HG03457 (cell line): Measurements from ENCODE around the gene GAK.
"Not testable (repeated sequence)": the region's sequence is repeated elsewhere in the genome, so short reads cannot be mapped to it uniquely, and the experiment has no call there.

Experiments
- ATAC-seq: cut with Tn5 transposase; IDR thresholded peaks from one replicate; pipeline ENCODE4 v1.9.1; 2021; ENCODE audit warnings: moderate number of reproducible peaks; ENCODE audit not compliant: unreplicated experiment

The GAK gene

DNA sequence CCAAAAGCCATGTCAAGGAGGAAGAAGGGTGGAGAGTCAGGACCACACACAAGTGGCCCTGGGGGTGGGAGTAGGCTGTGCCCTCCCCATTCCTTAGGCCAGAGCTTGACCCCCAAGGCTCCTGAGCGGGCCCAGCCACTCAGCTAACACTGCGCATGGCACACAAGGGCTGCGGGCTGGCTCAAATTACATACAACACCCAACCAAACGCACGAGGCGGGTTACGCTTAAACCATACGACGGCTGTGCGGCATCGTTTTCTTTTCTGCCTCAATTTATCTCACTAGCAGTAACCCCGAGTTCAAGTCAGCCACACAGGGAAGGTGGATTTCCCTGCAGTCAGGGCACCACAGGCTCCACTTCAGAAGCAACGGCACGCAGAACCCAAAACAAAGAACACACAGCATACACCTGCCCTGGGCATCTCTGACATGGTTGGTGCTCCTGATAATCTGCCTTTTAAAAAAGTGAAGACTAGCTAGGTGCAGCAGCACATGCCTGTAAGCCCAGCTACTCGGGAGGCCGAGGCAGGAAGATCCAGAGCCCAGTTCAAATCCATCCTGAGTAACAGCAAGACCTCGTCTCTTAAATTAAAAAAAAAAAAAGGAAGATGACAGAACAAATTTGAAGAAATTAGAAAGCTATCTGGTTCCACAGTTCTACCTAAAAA is 2.9 kb downstream of the GAK start:
- no peak for ATAC-seq

DNA sequence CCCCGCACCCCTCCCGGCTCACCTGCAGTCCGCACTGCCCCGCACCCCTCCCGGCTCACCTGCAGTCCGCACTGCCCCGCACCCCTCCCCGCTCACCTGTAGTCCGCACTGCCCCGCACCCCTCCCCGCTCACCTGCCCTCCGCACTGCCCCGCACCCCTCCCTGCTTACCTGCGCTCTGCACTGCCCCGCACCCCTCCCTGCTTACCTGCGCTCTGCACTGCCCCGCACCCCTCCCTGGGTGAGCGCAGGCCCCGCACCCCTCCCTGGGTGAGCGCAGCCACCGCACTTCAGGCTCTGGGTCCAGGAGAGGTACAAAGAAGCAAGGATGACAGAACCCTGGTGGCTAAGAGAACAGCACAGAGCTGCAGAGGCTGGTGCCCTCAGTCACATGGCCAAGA is 4.5 kb downstream of the GAK start:
- not testable (repeated sequence) for ATAC-seq

DNA sequence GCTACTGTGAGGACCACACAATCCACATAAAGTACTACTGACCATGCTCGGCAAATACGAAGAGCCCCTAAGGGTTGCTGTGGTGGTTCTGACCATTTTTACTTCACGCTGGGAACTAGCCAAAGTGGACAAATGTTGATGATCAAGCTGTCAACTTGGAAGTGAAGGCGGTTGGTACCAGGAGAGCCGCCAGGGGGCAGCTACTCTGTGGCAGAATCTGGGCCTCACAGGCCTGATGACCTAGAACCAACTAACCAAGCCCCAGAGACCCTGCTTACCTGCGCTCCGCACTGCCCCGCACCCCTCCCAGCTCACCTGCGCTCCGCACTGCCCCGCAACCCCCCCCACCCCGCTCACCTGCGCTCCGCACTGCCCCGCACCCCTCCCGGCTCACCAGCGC is 5.6 kb downstream of the GAK start:
- ATAC-seq, result no peak

DNA sequence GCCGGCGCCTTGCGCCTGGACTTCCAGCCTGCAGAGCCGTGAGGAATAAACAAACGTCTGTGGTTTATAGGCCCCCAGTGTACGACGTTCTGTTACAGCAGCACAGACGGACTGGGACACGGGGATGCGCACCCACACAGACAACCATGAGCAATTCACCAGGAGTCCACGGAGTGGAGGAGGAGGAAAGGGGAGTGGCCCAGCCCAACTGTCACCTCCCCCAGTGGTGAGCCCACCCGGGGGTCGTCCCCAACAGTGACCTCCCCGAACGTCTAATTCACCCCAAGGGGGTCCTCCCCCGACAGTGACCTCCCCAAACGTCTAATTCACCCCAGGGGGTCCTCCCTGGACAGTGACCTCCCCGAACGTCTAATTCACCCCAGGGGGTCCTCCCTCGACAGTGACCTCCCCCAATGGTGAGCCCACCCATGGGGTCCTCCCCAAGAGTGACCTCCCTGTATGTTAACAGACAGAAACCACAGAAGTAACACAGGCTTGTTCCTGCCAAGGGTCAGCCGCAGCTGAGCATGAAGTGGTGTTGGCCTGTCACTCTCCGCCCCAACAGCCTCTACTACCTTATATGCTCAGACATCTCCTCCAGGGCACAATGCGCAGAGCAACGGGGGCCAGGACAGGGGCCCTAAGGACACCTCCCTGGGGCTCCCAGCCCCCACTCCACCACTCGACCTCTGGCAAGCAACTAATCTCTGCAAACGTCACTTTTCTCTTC is 6.2 kb downstream of the GAK start:
- no peak for ATAC-seq

DNA sequence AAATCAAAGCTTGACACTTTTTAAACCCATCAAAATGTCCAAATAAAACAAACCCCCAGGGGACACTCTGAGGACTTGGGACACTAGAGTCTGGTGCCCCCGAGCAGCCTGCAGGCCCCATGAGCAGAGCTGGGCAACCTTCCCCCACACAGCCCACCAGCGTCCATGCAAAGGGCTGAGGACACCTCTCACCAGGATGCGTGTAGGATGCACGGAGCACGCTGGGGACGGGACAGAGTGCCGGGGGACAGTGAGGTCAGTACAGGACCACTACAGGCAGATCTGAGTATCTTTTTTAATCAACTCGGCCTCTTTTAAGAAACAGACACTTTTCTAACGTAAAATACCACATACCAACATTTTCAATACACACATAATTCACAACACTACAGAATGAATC is 6.9 kb downstream of the GAK start:
- no peak for ATAC-seq

DNA sequence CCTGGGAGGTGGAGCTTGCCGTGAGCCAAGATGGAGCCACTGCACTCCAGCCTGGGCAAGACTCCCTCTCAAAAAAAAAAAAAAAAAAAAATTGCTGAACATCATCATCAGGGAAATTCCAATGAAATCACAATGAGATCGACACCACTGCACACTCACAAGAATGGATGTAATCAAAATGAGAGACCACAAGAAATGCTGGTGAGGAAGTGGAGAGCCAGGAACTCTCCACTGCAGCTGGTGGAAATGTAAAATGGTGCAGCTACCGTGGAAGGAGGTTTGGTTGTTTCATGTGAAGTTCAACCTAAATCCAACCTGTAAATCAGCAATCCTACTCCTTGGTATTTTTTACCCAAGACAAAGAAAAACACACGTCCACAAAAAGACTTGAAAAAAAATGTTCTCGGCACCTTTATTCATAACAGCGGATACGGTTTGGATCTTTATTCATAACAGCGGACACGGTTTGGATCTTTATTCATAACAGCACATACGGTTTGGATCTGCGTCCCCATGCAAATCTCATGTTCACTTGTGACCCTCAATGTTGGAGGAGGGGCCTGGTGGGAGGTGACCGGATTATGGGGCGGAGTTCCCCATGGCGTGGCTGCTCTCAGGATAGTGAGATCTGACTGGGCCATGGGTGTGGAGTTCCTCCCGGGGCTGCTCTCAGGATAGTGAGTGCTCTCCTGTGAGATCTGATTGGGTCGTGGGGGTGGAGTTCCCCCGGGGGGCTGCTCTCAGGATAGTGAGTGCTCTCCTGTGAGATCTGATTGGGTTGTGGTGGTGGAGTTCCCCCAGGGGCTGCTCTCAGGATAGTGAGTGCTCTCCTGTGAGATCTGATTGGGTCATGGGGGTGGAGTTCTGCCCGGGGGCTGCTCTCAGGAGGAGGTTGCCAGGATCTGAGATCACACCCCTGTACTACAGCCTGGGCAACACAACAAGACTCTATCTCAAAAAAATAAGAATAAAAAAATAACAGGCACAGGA is 7.7 kb downstream of the GAK start:
- ATAC-seq, result no peak

DNA sequence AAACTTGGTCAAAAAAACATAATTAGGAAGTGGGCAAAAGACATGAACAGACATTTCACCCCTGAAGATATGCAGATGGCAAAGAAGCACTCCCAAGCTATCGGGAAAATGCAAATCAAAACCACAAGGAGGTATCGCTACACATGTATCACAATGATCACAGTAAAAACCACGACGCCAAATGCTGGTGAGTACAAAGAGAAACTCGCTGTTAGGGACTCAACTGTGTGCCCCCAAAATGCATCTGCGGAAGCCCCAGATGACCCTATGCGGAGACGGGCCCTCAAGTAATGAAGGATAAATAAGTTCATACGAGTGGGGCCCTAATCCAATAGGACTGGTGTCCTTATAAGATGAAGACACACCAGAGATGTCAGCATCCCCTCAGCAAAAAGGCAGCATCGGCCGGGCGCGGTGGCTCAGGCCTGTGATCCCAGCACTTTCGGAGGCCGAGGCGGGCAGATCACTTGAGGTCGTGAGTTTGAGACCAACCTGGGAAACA is 10.2 kb downstream of the GAK start:
- no peak for ATAC-seq

DNA sequence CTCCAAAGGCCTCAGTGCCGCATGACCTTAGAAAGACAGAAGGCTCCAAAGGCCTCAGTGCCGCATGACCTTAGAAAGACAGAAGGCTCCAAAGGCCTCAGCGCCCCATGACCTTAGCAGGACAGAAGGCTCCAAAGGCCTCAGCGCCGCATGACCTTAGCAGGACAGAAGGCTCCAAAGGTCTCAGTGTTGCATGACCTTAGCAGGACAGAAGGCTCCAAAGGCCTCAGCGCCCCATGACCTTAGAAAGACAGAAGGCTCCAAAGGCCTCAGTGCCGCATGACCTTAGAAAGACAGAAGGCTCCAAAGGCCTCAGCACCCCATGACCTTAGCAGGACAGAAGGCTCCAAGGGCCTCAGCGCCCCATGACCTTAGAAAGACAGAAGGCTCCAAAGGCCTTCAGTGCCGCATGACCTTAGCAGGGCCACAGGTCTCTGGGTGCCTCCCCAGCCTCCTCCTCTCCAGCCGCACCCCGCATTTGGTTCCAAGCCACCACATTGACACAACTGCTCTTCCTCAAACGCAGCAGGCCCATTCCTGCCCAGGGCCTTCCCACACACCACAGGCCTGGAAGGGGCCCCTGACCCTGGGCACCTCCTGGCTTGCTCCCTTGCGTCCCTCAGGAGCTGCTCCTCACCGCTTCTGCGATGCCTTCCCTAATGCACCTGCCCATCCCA is 13.0 kb downstream of the GAK start:
- not testable (repeated sequence) for ATAC-seq

DNA sequence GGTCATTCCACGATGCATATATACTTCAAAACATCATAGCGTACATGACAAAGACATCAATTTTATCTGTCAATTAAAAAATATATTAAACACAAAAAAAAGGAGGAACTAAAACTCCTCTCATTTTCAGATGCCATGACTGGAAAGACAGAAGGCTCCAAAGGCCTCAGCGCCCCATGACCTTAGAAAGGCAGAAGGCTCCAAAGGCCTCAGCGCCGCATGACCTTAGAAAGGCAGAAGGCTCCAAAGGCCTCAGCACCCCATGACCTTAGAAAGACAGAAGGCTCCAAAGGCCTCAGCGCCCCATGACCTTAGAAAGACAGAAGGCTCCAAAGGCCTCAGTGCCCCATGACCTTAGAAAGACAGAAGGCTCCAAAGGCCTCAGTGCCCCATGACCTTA is 13.5 kb downstream of the GAK start:
- ATAC-seq, result not testable (repeated sequence)

DNA sequence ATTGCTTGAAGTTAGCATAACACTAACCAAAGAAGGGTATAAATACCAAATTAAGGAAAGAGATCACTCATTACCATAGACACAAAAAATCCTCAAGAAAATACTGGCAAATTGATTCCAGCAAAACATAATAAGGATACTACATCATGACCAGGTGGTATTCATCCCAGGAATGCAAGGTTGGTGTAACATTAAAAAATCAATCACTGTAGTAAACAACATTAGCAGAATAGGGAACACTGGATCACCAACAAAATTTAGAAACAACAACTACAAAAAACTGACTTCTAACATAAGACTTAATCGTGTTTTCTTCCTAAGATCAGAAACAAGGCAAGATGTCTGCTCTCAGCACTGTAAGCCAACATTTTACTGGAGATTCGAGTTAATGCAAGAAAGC is 14.1 kb downstream of the GAK start:
- no peak for ATAC-seq

DNA sequence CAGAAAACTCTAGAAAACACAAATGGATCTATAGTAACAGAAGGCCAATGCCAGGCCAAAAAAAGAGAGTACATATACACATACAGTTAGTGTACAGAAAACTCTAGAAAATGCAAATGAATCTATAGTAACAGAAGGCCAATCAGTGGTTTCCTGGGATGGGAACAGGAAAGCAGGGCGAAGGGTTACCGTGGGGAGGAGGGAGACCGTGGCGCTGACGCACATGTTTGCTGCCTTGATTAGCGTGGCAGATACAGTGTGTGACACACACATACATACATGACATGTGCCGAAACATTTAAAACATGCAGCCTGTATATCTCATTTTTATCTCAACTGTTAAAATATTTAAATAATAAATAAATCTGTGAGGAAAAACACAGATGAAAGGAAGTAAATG is 14.7 kb downstream of the GAK start:
- no peak for ATAC-seq

DNA sequence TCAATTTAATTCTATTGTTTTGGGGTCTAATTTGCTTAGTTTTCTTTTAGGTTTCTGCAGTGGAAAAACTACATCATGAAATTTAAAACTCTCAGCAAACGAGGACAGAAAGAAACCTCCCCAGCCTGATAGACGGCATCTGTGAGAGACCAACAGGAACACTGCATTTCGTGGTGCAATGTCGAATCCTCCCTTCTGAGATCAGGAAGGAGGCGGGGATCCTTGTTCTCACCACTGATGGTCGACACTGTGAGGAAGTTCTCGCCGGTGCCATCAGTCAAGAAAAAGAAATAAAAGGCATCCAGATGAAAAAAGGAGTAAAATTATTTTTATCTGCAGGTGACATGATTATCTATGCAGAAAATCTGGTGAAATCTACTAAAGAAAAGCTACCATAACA is 16.5 kb downstream of the GAK start:
- ATAC-seq, result no peak

DNA sequence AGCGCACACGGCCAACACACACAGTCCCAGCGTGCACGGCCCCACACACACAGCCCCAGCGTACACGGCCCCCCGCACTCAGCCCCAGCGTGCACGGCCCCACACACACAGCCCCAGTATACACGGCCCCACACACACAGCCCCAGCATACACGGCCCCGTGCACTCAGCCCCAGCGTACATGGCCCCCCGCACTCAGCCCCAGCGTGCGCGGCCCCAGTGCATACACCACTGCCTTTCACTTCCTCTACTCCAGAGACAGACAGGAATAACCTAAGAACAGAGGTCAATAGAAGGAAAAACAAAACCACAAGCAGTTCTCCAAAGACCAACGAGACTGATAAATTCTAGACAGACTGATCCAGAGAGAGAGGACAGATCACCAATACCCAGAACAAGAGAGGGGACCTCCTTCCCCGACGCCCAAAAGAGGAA is 17.1 kb downstream of the GAK start:
- no peak for ATAC-seq

DNA sequence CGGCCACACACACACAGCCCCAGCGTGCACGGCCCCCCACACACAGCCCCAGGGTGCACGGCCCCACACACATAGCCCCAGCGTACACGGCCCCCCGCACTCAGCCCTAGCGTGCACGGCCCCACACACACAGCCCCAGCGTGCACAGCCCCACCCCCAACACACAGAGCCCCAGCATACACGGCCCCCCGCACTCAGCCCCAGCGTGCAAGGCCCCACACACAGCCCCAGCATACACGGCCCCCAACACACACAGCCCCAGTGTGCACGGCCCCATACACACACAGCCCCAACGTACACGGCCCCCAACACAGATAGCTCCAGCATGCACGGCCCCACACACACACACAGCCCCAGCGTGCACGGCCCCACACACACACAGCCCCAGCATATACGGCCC is 17.6 kb downstream of the GAK start:
- ATAC-seq, result no peak

DNA sequence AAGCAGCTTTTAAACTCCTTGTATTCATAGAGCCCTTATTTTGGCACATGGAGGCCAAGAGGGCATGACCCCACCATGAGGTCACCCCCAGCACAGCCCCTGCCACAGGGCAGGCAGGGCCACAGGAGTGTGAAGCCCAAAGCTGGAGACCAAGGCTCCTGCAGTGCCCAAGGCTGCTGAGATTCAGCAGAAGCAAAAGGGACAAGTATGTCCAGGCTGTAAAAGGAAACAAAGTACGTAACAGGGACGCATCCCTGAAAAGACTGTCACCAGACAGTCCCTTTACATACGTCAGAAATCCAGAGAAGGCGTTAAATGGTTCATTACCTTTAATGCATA is 18.9 kb downstream of the GAK start:
- ATAC-seq, result no peak

DNA sequence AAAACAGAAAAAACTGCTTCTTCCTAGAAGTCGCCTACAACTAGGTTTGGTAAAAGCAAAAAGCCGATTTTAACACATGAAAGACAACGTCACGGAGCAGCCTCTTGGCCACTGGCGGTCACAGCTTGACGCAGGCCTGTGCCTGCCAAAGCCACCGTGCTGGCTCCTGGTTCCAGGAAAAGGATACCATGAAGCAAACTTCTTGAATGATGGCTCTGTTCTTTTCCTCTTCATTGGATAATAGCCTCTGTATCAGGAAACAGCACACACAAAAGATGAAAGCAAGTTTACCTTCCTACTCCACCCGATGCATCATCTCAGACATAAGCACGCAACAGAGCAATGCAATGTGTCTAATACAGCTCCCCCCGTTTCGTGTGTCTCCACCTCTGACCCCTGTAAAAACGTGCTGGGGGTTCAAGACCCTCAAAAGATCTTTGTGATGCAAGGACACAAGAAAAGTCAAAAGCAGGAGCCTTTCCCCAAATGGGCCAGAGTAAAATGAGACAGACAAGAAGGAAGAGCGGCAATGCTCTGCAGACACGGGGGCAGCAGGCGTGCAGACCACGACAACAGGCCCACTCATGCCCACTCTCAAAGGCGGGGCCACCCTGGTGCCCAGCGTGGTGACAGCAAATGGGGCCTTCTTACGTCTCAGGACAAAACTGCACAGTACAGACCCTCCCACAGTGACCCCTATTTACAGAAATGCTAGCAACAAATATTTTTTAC is 19.4 kb downstream of the GAK start:
- no peak for ATAC-seq

DNA sequence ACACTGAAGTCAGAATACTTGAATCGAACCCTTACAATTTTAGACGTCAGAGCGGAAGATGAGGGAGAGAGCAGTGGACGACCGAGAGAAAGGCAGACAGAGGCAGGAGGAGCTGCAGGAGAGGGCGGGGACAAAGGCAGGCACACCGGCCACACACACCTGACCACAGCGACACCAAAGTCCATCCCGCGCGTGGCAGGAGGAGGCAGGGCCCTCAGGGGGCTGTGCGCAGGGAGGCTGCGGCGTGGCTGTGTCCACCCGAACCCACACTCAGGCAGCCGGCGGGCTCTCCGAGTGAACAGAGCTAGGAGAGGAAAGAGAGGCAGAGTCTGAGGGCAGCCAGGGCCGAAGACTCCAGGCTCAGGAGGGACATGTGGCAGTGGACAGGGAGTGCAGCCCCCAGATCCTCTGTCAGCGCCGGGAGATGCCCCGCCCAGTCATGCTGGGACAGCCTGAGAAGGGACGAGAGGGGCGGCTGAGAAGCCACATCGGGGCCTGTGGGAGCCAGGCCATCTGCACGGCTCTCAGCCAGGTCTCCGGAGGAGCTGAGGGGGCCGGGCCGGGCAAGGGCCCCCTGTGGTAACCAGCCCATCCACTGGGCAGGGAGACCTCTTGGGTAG is 20.1 kb downstream of the GAK start:
- no peak for ATAC-seq

DNA sequence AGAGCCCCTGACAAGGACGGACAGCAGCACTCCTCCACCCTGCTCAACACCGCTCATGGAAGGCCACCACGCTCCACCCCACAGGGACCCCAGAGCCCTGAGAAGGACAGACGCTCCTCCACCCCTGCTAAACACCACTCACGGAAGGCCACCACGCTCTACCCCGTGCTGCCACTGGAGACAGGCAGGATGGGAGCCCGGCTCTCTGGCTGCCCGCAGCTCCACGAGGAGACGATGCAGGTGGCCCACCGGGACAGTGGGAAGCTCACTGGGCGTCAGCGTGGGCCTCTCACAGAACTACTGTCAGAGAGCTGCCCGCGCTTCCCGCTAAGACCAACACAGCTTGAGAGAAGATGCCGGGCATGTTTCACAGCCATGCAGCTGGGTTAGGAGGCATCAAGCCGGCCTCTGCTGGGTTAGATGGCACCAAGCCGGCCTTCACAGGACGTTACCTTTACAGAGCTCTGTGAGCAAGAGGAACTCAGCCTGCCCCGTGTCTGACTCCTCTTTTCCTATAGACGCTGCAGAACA is 20.8 kb downstream of the GAK start:
- no peak for ATAC-seq

DNA sequence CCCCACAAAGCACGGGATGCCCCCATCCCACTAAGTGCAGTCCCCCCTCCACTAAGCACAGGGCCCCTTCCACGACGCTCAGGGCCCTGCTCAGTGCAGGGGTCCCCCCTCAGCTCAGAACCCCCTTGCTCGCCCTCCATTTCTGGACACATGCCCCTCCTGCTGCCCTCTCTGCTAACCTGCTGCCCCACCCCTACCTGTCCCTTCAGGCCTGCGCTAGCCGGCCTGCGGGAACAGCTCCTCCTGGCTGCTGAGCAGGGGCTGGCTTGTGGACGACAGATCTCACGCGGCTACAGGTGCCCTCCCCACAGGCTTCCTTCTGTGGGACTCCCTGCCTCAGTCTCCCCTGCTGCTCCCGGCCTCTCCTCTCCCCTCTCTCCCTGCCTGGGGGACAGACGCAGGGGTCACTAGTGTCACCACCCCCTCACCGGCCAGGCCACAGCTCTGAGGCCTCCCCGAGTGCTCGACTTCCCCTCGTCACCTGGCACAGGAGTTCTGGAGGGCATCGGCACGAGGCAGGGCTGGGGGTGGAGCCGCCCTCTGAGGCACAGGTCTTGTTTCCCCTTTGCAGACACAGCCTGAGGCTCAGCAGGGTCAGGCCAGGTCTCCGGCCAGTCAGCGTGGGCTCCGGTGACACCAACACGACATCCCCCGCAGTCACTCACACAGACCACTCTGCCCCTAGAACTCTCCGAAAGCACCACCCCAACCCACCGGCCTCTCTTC is 21.6 kb downstream of the GAK start:
- ATAC-seq, result no peak
